Stimulated activated CD4-positive, alpha-beta T cell treated with anti-CD3 and anti-CD28 coated beads, Interleukin-15, amount 100 ng/mL, for 24 hours (primary cell): ENCODE data around the gene F8.

Experiments used
- DNase-seq: peaks from one replicate; pipeline ENCODE4 v3.0.0-alpha.2; 2020

F8 gene

DNA sequence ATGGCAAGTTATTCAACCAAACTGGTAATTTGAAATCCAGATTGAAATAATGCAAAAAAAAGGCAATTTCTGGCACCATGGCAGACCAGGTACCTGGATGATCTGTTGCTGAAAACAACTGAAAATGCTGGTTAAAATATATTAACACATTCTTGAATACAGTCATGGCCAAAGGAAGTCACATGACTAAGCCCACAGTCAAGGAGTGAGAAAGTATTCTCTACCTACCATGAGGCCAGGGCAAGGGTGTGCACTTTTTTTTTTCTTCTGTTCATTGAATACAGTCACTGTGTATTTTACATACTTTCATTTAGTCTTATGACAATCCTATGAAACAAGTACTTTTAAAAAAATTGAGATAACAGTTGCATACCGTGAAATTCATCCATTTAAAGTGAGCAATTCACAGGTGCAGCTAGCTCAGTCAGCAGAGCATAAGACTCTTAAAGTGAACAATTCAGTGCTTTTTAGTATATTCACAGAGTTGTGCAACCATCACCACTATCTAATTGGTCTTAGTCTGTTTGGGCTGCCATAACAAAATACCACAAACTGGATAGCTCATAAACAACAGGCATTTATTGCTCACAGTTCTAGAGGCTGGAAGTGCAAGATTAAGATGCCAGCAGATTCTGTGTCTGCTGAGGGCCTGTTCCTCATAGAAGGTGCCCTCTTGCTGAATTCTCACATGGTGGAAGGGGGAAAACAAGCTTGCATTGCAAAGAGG is 212.4 kb downstream of the F8 start:
- no peak for DNase-seq

- no peak for DNase-seq
Observed at GRCh38 chrX:154806837-154807501, 215.6 kb downstream of the F8 start.

DNA sequence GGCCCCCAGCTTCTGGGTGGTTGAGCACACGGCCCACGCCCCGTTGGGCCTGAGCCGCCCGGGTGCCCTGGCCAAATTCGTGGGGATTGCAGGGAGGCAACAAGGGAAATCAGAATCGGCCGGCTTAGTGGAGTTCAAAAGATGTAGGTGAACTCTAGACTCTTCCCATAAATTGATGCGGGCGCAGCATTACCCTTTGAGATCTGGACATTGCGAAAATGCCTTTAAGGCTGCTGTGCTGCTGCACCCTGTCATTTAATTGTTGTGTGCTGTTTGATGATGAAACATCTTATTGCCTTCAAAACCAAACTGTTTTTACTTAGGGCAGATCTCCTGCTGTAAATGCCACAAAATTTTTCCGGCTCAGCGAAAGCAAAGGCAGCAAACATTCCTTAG is 216.8 kb downstream of the F8 start:
- no peak for DNase-seq

DNA sequence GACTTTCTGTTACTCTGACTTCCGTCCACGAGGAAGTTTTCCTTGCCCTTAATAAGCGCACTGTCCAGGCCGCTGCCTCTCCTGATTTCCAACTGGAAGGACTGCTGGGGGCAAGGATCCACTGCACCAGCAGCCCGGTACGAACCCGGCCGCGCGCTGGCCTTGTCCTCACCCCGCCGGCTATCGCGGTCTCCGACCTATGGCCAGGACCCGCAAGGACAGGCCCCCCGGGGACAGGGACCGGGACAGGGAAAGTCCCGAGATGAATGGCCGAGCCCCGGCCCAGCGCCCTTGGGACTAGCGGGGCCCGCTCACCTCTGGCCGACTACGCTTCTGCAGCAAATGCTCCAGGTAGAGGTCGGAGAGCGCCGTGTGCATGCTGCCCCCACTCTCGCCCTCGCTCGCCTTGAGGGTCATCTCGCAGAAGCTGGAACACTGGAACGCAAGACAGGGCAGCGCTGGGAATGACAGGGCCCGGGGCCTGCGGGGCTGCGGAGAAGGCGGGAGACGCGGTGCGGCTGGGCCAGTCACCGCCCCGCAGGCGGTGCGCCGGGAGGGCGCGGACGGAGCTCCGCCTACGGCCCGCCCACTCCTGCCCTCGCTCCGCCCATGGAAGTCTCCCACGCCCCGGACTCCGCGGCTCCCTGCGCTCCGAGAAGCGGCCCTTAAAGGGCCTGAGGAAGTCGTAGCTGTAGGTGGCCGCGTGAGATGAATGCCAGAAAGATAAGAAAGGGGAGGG is 217.4 kb downstream of the F8 start, which contains the start of gene MPP1:
MPP1 (minus strand) TSS at position 529 of the 739 bp plus-strand sequence; CDS start at position 417, 112 bp downstream.
- peak; percentile 79 for DNase-seq

- DNase-seq: no peak
Observed at GRCh38 chrX:154804261-154804956, 218.1 kb downstream of the F8 start.

DNA sequence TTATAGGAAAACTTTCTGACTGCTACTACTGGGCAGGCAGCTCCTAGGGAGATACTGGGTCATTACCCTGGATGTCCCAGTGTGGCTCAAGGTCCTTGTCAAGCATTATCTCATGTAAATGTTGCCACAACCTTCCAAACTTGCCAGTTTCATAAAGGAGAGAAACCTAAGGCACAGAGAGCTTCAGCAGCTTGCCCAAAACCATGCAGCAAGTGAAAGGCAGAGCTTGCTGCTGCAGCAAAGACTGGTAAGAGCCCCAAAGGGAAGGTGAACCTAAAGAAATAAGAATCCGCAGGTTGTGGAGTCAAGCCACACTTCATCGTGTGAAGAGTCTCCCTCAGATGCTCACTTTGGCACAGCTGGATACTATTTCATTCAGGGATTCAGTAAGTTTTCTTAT is 219.6 kb downstream of the F8 start:
- no peak for DNase-seq

GRCh38 chrX:154800478-154801210 is 221.9 kb downstream of the F8 start:
- no peak for DNase-seq

DNA sequence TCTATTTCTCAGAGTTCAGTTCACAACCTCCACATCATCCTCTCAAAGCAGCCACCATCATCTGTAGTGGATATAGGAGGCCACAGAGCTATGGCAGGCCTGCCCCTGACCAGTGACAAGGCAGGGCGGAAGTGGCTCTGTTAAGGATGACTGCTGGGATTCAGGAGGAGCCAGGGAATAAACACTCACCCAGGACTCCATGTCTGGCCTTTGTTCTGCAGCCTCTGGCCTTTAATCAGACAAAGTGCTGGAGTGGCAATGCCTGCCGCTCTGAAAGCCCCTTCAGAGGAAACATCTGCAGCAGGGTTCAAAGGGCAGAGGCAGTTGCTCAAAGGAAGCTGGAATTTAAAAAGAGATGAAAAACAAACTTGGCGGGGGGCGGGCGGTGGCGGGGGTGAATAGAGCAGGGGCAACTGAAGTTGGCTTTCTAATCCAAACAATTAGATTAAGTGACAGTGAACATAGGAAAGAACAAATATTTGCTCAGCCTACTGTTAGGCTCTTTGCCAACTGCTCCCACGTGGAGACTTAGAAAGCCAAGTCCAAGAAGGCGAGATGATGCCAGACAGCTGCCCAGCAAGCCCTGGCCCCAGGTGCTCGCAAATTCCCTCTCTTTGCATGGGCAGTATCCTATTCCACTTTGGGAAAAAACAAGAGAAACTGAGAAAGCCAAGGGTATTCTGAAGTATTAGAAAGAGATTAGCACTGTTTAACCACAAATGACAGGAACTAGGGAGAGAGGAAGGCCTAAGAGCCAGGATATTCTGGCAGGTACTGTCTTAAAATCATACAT is 222.8 kb downstream of the F8 start:
- DNase-seq: no peak

GRCh38 chrX:154797006-154797405 is 225.5 kb downstream of the F8 start:
- DNase-seq: no peak

DNA sequence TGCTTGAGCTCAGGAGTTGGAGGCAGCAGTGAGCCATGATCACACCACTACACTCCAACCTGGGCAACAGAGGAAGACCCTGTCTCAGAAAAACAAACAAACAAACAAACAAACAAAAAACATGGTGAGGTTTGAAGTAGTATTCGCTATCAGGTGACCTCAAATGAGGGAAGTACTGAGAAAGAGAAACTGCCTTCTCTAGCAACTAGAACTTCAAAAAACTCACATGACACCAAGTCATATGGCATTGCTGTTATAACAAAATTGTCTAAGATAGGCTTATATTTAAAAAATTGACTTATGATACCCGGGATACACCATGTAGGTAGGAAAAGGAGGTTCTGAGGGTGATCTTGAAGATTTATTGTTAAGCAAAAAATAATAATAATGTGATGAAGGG is 227.5 kb downstream of the F8 start:
- no peak for DNase-seq

- no peak for DNase-seq
Observed at GRCh38 chrX:154793084-154793795, 229.3 kb downstream of the F8 start.

DNA sequence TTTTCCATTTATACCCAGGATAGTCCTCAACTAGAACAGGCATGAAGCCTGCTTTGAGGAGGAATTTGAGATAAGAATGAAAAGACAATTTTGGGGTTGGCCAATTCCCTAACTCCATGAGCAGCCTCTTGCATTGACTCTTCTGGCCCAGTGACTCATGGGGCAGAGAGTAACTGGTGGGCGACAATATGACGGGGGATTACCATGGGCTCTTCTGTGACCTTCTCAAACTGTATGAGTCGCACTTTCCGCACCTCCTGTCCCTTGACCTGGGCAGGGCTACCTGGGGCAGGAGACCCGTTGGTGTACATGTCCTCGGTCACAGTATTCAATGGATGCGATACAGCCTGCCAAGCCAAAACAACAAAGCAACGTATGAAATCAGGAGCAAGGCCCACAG is 230.6 kb downstream of the F8 start:
- no peak for DNase-seq

DNA sequence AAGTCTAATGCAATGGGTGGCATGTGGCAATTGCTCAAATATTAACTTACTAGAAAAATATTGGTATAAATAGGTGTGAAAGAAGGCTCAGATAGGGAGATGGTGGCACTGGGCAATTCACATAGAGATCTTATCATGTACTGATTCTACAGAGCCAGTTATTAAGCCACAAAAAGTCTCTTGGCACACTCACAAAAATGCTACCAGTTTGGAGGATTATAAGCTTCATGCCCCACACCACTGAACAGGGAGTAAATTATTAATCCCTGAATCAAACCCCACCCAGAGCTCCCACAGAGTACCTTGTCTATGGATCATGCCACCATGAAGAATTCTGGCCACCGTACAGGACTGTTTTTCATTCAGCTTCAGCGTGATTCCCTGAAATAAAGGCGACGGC is 231.1 kb downstream of the F8 start:
- no peak for DNase-seq
